ENCODE data around the gene MPV17L2. TPM values are rescaled to one million over a fixed set of nuclear protein-coding genes. Genes with fewer than 3 reads are reported as not detected.

Gene MPV17L2
- 4.3 TPM for total RNA-seq

- no peaks in the 10 kb centered on the region for H3K27me3 ChIP-seq (ENCODE audit: insufficient read depth, low read length)
- H3K9me3 ChIP-seq (ENCODE audit: low read depth, low read length), result no peaks in the 10 kb centered on the region
- peaks cover 30% of the 10 kb centered on the region for H3K4me1 ChIP-seq (ENCODE audit: insufficient read depth, low read length)
- peak within 1 kb of the TSS; percentile 63 for H3K4me3 ChIP-seq (ENCODE audit: low read length)
These were observed at the start of gene MPV17L2 for GRCh38 chr19:18192673-18193387. TSS of gene MPV17L2 (plus strand) at chr19:18193218. CDS start at chr19:18193282, 64 bp downstream.

GRCh38 chr19:18143902-18144301 lies 49.1 kb upstream of the MPV17L2 start:
- Histone ChIP-seq H3K4me3 (ENCODE audit: low read length) (no peak overlapping the region), H3K4me1 (ENCODE audit: insufficient read depth, low read length) (no peaks in the 10 kb centered on the region), H3K27me3 (ENCODE audit: insufficient read depth, low read length) (no peaks in the 10 kb centered on the region), H3K9me3 (ENCODE audit: low read depth, low read length) (no peaks in the 10 kb centered on the region)

GRCh38 chr19:18144361-18144760 lies 48.7 kb upstream of the MPV17L2 start:
- H3K9me3 ChIP-seq (ENCODE audit: low read depth, low read length), result no peaks in the 10 kb centered on the region
- H3K27me3 ChIP-seq (ENCODE audit: insufficient read depth, low read length), result no peaks in the 10 kb centered on the region
- H3K4me3 ChIP-seq (ENCODE audit: low read length), result no peak overlapping the region
- H3K4me1 ChIP-seq (ENCODE audit: insufficient read depth, low read length), result no peaks in the 10 kb centered on the region

GRCh38 chr19:18144906-18145305 lies 48.1 kb upstream of the MPV17L2 start:
- H3K27me3 ChIP-seq (ENCODE audit: insufficient read depth, low read length), result no peaks in the 10 kb centered on the region
- no peaks in the 10 kb centered on the region for H3K9me3 ChIP-seq (ENCODE audit: low read depth, low read length)
- H3K4me1 ChIP-seq (ENCODE audit: insufficient read depth, low read length), result no peaks in the 10 kb centered on the region
- no peak overlapping the region for H3K4me3 ChIP-seq (ENCODE audit: low read length)

GRCh38 chr19:18145391-18145999 lies 47.5 kb upstream of the MPV17L2 start:
- Histone ChIP-seq H3K4me1 (ENCODE audit: insufficient read depth, low read length) (peaks cover 4% of the 10 kb centered on the region), H3K27me3 (ENCODE audit: insufficient read depth, low read length) (no peaks in the 10 kb centered on the region), H3K9me3 (ENCODE audit: low read depth, low read length) (no peaks in the 10 kb centered on the region), H3K4me3 (ENCODE audit: low read length) (no peak overlapping the region)

GRCh38 chr19:18147396-18147795 lies 45.6 kb upstream of the MPV17L2 start:
- H3K4me1 ChIP-seq (ENCODE audit: insufficient read depth, low read length), result peaks cover 20% of the 10 kb centered on the region
- H3K9me3 ChIP-seq (ENCODE audit: low read depth, low read length), result no peaks in the 10 kb centered on the region
- no peaks in the 10 kb centered on the region for H3K27me3 ChIP-seq (ENCODE audit: insufficient read depth, low read length)
- no peak overlapping the region for H3K4me3 ChIP-seq (ENCODE audit: low read length)

- Histone ChIP-seq H3K4me1 (ENCODE audit: insufficient read depth, low read length) (peaks cover 31% of the 10 kb centered on the region), H3K27me3 (ENCODE audit: insufficient read depth, low read length) (no peaks in the 10 kb centered on the region), H3K9me3 (ENCODE audit: low read depth, low read length) (no peaks in the 10 kb centered on the region), H3K4me3 (ENCODE audit: low read length) (no peak overlapping the region)
These were observed 43.4 kb upstream of the MPV17L2 start for GRCh38 chr19:18149596-18149975.

GRCh38 chr19:18150776-18151624 lies 42.0 kb upstream of the MPV17L2 start:
- Histone ChIP-seq H3K9me3 (ENCODE audit: low read depth, low read length) (no peaks in the 10 kb centered on the region), H3K4me1 (ENCODE audit: insufficient read depth, low read length) (peaks cover 31% of the 10 kb centered on the region), H3K27me3 (ENCODE audit: insufficient read depth, low read length) (no peaks in the 10 kb centered on the region), H3K4me3 (ENCODE audit: low read length) (no peak overlapping the region)

- Histone ChIP-seq H3K27me3 (ENCODE audit: insufficient read depth, low read length) (no peaks in the 10 kb centered on the region), H3K4me3 (ENCODE audit: low read length) (peak overlapping the region; percentile 53), H3K4me1 (ENCODE audit: insufficient read depth, low read length) (peaks cover 38% of the 10 kb centered on the region)
These were observed 40.6 kb upstream of the MPV17L2 start for GRCh38 chr19:18152442-18152816.

GRCh38 chr19:18152817-18153555 lies 40.0 kb upstream of the MPV17L2 start, which contains the start of gene PIK3R2:
TSS of gene PIK3R2 (plus strand) at chr19:18153163. CDS start at chr19:18155880, 2,717 bp downstream.
- Histone ChIP-seq H3K9me3 (ENCODE audit: low read depth, low read length) (no peaks in the 10 kb centered on the region), H3K4me1 (ENCODE audit: insufficient read depth, low read length) (peaks cover 38% of the 10 kb centered on the region), H3K4me3 (ENCODE audit: low read length) (peak within 1 kb of the TSS; percentile 53), H3K27me3 (ENCODE audit: insufficient read depth, low read length) (no peaks in the 10 kb centered on the region)

More at GRCh38 chr19:18152442-18152816, 40.6 kb upstream of the MPV17L2 start:
- H3K9me3 ChIP-seq (ENCODE audit: low read depth, low read length), result no peaks in the 10 kb centered on the region

- no peaks in the 10 kb centered on the region for H3K9me3 ChIP-seq (ENCODE audit: low read depth, low read length)
- peaks cover 38% of the 10 kb centered on the region for H3K4me1 ChIP-seq (ENCODE audit: insufficient read depth, low read length)
- no peaks in the 10 kb centered on the region for H3K27me3 ChIP-seq (ENCODE audit: insufficient read depth, low read length)
- H3K4me3 ChIP-seq (ENCODE audit: low read length), result peak overlapping the region; percentile 53
These were observed 39.4 kb upstream of the MPV17L2 start for GRCh38 chr19:18153556-18154134.

- Histone ChIP-seq H3K9me3 (ENCODE audit: low read depth, low read length) (no peaks in the 10 kb centered on the region), H3K4me3 (ENCODE audit: low read length) (no peak overlapping the region), H3K4me1 (ENCODE audit: insufficient read depth, low read length) (peaks cover 38% of the 10 kb centered on the region), H3K27me3 (ENCODE audit: insufficient read depth, low read length) (no peaks in the 10 kb centered on the region)
These were observed 37.6 kb upstream of the MPV17L2 start for GRCh38 chr19:18155095-18156087.

GRCh38 chr19:18156268-18156667 lies 36.8 kb upstream of the MPV17L2 start:
- H3K27me3 ChIP-seq (ENCODE audit: insufficient read depth, low read length), result no peaks in the 10 kb centered on the region
- peaks cover 38% of the 10 kb centered on the region for H3K4me1 ChIP-seq (ENCODE audit: insufficient read depth, low read length)
- H3K4me3 ChIP-seq (ENCODE audit: low read length), result no peak overlapping the region
- no peaks in the 10 kb centered on the region for H3K9me3 ChIP-seq (ENCODE audit: low read depth, low read length)

All from mononuclear cell (primary cell).